ENCODE measurements around the gene LRRC1. TPM values are rescaled to one million over a fixed set of nuclear protein-coding genes. Genes with fewer than 3 reads are reported as not detected.
A peak's percentile ranks its signal among the peaks of the same experiment; 100 is the strongest.

The LRRC1 gene
- total and polyA plus RNA-seq, 8 donors, result 5.2 to 11.6 (median 7.6) TPM

DNA sequence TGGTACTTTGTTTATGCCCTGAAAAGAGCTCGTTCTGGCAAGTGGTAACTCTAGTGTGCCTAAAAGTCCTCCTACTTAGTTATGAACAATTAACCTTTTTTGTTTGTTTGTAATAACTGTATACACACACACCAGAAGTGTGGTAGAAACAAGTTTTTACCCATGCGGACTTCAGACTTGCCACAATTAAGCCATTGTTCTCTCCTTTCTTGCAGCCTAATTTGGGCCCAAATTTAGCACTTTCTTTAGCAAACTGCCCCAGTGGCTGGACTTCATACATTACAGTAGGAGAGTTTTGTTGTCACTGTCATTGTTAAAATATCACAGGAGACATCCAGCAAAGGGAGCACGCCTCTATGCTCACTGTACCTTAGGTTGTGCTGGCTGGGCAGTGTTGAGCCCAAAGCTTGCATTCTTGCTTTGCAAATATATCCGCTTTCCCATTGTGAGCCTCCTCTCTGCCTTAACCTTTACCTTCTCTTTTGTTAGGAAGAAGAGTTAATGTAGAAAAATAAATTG lies 53.0 kb downstream of the LRRC1 start:
- no peaks in the 10 kb centered on the region for H3K4me1 ChIP-seq
- 68 to 86% methylated on average over 4 of the region's 4 CpGs for WGBS, 2 donors
- no peak overlapping the region for H3K4me3 ChIP-seq
- intact Hi-C loops (cut with DNase I), result no loop called here
- H3K36me3 ChIP-seq, result no peaks in the 10 kb centered on the region
- H3K27ac ChIP-seq, result no peak overlapping the region
- FAIRE-seq, result no peak
- DNase-seq, result no peak
- H3K9me3 ChIP-seq, result no peaks in the 10 kb centered on the region
- no peaks in the 10 kb centered on the region for H3K27me3 ChIP-seq
- ATAC-seq, result no peak
- TF ChIP-seq, protein P1, sequence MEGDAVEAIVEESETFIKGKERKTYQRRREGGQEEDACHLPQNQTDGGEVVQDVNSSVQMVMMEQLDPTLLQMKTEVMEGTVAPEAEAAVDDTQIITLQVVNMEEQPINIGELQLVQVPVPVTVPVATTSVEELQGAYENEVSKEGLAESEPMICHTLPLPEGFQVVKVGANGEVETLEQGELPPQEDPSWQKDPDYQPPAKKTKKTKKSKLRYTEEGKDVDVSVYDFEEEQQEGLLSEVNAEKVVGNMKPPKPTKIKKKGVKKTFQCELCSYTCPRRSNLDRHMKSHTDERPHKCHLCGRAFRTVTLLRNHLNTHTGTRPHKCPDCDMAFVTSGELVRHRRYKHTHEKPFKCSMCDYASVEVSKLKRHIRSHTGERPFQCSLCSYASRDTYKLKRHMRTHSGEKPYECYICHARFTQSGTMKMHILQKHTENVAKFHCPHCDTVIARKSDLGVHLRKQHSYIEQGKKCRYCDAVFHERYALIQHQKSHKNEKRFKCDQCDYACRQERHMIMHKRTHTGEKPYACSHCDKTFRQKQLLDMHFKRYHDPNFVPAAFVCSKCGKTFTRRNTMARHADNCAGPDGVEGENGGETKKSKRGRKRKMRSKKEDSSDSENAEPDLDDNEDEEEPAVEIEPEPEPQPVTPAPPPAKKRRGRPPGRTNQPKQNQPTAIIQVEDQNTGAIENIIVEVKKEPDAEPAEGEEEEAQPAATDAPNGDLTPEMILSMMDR (IDR thresholded peaks at IDR 0.05), result no peak

DNA sequence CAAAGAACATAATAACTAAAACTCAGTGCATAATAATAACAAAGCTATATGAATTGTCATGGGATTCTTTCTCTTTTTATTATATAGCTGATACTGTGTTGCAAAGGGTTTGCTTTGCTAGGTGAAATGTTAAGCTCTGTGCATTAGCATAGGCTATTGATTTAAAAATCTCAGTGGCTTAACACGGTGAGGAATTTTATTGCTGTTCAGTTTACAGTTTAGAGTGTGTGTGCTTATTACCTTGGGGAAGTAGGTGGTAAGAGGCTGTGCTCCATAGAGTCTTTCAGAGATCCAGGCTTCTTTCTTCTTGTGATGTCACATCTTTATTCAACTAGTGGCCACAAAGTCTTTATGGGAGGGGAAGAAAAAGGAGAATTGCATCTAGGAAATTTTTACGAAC lies 55.7 kb downstream of the LRRC1 start:
- 66 to 72% methylated on average over 2 of the region's 2 CpGs for WGBS, 2 donors
- Histone ChIP-seq H3K27me3 (no peaks in the 10 kb centered on the region), H3K36me3 (no peaks in the 10 kb centered on the region), H3K4me3 (no peak overlapping the region), H3K27ac (no peak overlapping the region), H3K4me1 (peaks cover 0 to 16% (median 9%) of the 10 kb centered on the region in 3 donors), H3K9me3 (no peaks in the 10 kb centered on the region)
- no peak for DNase-seq
- TF ChIP-seq, protein P1 (IDR thresholded peaks at IDR 0.05), result no peak
- intact Hi-C loops (cut with DNase I), result no loop called here
- FAIRE-seq, result no peak
- no peak for ATAC-seq

DNA sequence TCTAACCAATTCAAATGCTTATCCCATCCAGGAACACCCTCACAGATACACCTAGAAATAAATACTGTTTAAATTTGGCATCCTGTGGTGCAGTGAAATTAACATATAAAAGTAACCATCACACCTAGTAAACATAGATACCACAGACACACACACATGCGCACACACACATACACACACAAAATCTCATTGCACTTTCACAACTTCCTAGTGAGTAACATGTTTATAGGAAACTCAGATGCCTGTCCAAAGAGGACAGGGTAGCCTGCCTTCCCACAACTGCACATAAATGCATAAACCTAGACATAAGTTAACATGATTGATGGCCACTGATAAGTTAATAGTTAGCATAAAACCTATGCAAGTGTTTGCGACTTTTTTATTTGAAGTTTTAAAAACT lies 56.8 kb downstream of the LRRC1 start:
- WGBS, 2 donors, result 84 to 89% methylated on average over 2 of the region's 2 CpGs
- FAIRE-seq (no peak), ATAC-seq (no peak), DNase-seq (no peak)
- Histone ChIP-seq H3K9me3 (no peaks in the 10 kb centered on the region), H3K4me3 (no peak overlapping the region), H3K36me3 (no peaks in the 10 kb centered on the region), H3K27ac (no peak overlapping the region), H3K27me3 (no peaks in the 10 kb centered on the region), H3K4me1 (peaks cover 0 to 20% (median 9%) of the 10 kb centered on the region in 3 donors)
- intact Hi-C loops (cut with DNase I), result no loop called here
- TF ChIP-seq, protein P1 (IDR thresholded peaks at IDR 0.05), result no peak

DNA sequence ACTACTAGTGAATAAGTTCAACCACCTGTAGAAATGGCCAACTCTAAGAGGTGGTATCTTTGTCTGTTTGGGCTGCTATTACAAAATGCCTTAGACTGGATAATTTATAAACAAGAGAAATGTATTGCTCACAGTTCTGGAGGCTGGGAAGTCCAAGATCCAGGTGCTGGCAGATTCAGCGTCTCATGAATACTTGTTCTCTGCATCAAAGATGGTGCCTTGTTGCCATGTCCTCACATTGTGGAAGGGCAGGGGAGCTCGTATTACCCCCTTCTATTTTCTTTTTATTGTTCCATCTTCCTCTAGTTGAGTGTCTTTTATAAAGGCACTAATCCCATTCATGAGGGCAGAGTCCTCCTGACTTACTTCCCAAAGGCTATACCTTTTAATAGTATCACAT lies 58.0 kb downstream of the LRRC1 start:
- H3K27me3 ChIP-seq, result no peaks in the 10 kb centered on the region
- DNase-seq (no peak), FAIRE-seq (no peak), ATAC-seq (no peak)
- TF ChIP-seq, protein P1 (IDR thresholded peaks at IDR 0.05), result no peak
- no peaks in the 10 kb centered on the region for H3K9me3 ChIP-seq
- H3K27ac ChIP-seq, result no peak overlapping the region
- WGBS, 2 donors, result 68 to 75% methylated on average over 2 of the region's 2 CpGs
- H3K4me3 ChIP-seq, result no peak overlapping the region
- H3K4me1 ChIP-seq, result peaks cover 0 to 28% (median 9%) of the 10 kb centered on the region in 3 donors
- intact Hi-C loops (cut with DNase I), result no loop called here
- no peaks in the 10 kb centered on the region for H3K36me3 ChIP-seq

DNA sequence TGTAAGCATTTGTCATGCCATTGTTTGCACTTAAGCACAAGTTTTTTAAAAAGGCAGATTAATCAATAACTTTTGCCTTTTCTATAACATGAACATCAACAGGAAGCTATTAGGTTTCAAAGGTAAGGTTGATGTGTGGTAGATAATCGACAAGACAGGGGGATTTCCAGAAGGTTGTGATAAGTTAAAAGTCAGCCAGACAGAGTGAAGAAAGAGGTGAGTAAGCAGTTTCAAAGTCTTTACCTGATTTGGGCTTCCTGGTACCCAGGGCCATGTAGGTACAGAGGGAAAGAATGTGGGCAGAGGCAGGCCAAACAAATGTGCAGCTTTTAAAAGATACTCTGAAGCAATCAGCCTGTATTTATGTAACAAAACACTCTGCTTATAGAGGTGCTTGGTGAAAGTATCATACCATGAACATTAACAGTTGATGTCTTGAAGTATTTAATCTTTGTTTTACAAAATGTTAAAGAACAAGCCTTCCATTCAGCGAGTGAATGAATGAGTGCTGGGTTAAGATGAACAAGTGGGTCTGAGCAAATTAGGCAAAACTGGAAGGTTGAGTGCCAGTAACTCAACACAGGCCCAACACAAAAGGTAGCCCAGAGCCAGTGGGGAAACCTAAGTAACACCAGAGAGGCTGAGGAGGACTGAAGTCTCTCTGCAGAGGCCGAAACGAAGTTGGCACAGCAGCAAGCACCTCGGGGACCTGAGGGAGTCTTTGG lies 60.2 kb downstream of the LRRC1 start:
- peak overlapping the region in 2 of 4 donors; percentile 25 to 37 for H3K27ac ChIP-seq
- intact Hi-C loops (cut with DNase I), result no loop called here
- H3K9me3 ChIP-seq, result no peaks in the 10 kb centered on the region
- H3K36me3 ChIP-seq, result no peaks in the 10 kb centered on the region
- TF ChIP-seq, protein P1 (IDR thresholded peaks at IDR 0.05), result no peak
- H3K4me1 ChIP-seq, result peaks cover 0 to 29% (median 9%) of the 10 kb centered on the region in 3 donors
- no peaks in the 10 kb centered on the region for H3K27me3 ChIP-seq
- 67 to 69% methylated on average over 5 of the region's 5 CpGs for WGBS, 2 donors
- H3K4me3 ChIP-seq, result no peak overlapping the region
- DNase-seq (no peak), FAIRE-seq (peak; percentile 9), ATAC-seq (peak in 3 of 4 donors; percentile 68 to 89 (median 87))

Measured in pancreas (tissue), 10 donors.